DMS 273 (cell line): ENCODE data around the gene C22orf23.

Source experiments
- DNase-seq: peaks from one replicate; lab custom pipeline; 2025; ENCODE audit not compliant: unreplicated experiment; lab: John Stamatoyannopoulos, UW

C22orf23 gene

DNA sequence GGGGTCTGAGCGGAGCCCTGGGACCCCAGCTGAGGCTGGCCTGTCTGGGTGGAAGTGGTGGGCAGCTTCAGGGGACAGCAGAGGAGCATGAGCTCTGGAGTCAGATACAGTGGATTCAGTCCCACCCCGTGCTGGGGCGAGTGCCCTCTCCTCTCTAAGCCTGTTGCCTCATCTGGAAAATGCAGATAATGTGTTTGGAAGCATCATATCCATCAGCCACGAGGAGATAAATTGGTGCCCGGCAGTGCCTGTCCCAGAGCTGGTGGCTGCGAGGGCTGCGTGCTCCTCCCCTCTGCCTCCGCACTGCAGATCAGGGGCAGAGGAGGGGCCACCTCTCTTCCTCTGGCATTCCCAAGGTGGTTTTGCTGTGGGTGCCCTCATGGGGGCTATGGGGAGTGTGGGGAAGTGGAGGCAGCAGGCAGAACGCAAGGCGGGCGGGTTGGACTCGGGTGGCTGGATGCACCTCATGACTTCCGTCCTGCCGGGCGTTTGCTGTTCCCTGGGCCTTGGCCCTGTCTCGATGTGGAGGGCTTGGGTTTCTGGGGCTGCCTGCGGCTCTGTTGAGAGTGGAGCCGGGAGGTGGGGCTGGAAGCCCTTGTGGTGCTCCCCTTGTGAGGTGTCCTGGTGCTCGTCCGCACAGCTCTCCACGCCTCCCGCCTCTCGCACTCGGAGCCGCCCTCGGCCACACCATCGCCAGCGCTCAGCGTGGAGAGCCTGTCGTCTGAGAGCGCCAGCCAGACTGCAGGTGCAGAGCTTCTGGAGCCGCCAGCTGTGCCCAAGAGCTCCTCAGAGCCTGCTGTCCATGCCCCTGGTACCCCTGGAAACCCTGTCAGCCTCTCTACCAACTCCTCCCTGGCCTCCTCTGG is 26.4 kb downstream of the C22orf23 start:
- no peak for DNase-seq

DNA sequence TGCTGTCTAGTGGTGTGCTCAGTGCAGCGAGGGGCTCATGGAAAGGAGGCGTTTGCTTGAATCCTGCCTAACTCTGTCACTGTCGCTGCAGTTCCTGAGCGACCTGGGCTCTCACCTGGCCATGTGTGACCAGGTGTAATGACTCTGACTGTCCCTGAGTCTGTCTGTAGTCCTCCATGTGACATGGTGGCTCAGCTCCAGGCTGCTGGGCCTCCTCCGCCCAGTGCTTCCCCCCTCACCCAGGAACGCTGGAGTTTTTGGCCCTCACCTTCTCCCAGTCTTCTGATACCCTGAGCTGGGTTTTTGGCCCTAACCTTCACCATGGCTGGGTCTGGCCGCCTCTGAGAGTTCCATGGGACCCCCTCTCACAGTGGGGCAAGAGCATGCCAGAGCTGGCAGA is 27.0 kb downstream of the C22orf23 start:
- no peak for DNase-seq

DNA sequence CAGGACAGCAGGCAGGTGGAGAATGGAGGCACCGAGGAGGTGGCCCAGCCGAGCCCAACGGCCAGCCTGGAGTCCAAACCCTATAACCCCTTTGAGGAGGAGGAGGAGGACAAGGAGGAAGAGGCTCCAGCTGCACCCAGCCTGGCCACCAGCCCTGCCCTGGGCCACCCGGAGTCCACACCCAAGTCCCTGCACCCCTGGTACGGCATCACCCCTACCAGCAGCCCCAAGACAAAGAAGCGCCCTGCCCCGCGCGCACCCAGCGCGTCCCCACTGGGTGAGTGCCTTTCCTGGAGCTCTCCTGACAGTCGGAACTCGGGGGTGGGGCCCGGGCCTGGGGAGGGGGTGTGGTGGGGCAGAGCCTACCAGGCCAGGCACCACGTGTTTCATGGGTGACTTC is 27.6 kb downstream of the C22orf23 start:
- no peak for DNase-seq

- no peak for DNase-seq
These were observed 28.1 kb downstream of the C22orf23 start for GRCh38 chr22:37925330-37925729.

DNA sequence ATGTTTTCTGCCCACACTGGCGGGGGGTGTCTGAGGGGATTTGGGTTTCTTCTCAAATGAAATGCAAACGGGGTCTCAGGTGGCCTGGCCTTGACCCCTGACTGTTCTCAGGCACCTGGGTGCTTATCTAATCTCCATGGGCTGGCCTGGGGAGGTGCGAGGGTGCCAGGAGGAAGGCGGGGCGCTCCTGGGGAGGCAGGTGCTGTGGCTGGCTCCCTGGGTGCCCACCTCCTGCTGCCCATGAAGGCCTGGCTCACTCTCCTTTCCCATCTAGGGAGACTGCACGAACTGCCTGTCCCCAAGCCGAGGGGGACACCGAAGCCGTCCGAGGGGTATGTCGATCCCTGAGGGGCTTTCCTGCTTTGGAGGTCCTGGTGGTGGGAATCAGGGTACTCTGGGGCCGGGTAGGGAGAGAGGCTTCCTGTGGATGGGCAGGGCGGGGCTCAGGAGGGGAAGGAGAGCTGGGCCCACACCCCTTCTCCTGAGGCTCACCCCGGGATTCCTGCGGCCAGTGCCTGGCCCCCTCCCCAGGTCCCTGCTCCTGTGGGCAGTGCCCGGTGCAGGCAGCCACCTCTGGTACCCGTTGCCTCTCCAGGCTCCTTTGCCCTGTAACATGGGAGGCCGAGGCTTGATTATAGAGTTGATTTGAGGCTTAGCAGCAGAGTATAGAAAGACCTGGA is 28.9 kb downstream of the C22orf23 start:
- no peak for DNase-seq

GRCh38 chr22:37923927-37924326 is 29.5 kb downstream of the C22orf23 start:
- DNase-seq, result no peak

DNA sequence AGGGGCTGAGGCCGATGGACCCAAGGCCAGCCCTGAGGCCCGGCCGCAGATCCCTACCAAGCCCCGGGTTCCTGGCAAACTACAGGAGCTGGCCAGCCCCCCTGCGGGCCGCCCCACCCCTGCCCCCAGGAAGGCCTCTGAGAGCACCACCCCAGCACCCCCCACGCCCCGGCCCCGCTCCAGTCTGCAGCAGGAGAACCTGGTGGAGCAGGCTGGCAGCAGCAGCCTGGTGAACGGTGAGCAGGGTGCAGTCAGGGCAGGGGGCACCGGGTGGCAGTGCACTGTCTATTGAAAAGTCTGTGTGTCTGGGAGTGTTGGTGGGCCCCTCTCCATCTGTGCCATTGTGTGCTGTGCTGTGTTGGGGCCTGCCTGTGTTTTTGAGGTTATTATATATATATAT is 31.2 kb downstream of the C22orf23 start:
- peak; percentile 16 for DNase-seq

- no peak for DNase-seq
These were observed 33.3 kb downstream of the C22orf23 start for GRCh38 chr22:37920126-37920525.

GRCh38 chr22:37918580-37919270 is 34.7 kb downstream of the C22orf23 start:
- no peak for DNase-seq

DNA sequence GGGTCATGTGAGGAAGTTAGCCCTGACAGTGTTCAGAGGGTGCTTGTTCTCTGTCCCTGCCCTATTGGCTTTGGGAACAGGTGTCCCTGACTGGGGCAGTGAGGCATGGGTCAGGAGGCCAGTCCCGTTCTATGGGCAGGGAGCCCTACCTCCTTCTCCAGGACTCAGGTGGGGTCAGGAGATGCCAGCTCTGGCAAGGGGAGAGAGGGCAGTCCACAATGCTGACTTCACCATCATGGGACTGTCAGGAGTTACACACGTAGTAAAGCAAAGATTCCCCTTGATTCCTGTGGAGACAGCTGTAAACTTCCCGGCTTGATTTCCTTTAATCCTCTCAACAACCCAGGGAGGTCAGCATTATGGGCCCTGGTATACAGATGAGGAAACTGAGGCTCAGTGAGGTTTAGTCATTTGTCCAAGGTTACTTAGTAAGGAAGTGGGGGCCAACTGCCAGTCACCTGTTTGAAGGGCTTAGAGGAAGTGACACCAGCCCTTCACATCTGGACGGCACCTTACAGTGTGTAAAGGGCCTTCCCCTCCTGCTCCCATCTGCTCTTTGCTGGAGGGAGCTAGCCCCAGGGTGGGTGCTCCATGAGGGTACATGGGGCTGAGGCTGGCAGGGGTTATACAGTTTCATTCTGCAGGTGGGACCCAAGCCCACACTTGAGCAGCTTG is 35.4 kb downstream of the C22orf23 start:
- DNase-seq, result no peak

DNA sequence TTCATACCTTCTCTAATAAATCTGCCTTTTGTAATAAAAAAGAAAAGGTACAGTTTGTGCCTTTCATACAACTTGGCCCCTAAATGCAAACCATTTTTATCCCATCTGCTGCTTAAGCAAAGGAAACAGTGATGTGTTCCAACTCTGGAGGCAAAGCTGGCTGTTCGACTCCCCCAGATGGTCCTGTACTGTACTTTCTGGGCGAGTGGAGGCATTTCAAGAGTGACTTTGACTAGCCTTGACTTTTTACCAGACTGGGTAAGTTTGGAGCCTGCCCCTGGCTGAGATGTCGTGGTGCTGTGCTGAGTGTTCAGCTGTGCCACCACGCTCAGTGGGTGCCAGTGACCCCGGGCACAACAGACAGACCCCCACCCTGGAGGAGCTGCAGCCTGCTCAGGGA is 37.1 kb downstream of the C22orf23 start:
- DNase-seq, result no peak

DNA sequence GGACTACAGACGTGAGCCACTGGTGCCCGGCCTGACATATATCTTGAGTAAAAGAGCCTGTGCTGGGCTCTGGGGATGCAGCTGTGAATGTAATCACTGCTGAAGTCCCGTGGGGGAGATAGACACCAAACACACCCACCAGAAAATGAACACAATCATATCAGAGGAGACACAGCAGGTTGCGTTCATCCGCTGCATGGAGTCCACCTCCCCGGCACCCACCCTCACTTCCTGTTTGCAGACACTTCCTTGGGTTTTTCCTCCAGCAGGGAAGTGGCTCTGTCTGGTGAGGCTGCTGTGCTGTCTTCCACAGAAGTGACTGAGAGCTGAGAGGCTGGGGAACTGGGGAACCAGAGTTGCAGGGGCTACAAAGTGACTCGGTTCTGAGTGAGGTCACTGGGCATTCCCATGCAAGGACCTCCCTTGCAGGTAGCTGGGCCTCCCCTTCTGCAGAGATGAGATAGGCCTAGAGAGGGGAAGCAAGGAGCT is 40.1 kb downstream of the C22orf23 start:
- DNase-seq, result no peak

DNA sequence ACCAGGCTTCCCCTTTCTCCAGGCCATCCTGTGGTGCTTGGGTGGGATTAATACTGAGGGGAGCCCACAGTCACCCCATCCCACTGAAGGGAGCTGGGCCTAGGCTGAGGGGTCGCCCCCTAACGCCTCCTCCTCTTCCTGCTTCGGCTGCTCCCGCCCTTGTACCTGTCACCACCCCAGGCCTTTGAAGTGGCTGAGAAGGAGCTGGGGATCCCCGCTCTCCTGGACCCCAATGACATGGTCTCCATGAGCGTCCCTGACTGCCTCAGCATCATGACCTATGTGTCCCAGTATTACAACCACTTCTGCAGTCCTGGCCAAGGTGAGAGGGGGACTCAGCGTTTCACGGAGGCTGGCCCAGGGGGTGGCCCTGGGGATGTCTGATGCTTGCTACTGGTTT is 41.2 kb downstream of the C22orf23 start:
- DNase-seq, result no peak

DNA sequence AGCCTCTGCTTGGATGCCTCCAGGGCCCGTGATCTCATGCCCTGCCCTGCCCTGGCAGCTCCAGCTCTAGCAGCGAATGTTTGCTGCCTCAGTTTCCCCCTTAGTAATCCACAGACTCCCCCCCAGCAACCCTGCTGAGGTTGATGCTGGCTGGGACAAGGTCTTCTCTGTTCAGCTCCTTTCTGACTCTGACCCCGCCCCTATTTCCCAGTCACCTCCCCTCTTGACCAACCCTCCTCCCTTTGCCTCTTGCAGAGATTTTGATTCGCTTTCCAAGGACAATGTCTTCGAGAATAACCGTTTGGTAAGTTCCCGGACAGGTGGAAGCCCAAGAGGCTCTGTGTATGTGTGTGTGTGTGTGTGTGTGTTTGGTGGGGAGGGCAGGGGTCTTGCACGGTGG is 41.7 kb downstream of the C22orf23 start:
- no peak for DNase-seq

GRCh38 chr22:37910890-37911672 is 42.3 kb downstream of the C22orf23 start:
- peak; percentile 51 for DNase-seq

GRCh38 chr22:37909766-37910165 is 43.6 kb downstream of the C22orf23 start:
- no peak for DNase-seq

GRCh38 chr22:37907036-37907954 is 46.1 kb downstream of the C22orf23 start:
- DNase-seq, result no peak

DNA sequence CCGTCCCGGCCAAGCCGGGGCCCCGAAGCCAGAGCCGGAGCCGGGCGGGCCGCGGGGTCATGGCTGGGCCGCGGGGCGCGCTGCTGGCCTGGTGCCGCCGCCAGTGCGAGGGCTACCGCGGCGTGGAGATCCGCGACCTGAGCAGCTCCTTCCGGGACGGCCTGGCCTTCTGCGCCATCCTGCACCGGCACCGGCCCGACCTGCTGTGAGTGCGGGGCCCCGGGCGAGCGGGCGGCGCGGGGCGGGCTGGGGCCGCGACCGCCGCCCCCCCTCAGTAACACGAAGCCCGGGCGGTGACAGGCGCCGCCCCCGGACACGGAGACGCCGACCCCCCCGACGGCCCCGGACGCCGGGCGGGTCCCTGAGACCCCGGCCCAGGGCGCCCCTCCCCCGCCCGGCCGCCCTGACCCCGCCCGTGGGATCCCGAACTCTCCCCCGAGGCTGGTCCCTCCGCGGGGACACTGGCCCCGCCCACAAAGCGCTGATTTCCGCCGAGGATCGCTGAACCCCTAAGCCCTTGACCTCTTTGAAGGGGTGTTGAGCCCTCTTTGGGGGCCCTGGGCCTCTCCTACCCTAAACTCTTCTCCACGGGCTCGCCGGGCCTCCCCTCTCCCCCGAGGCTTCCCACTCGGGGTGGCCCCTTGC is 46.9 kb downstream of the C22orf23 start:
- DNase-seq, result peak; percentile 37
